DLD1 (cell line): Measurements from ENCODE around the gene KIF6.
"Not testable (repeated sequence)": the region's sequence is repeated elsewhere in the genome, so short reads cannot be mapped to it uniquely, and the experiment has no call there.

Experiments
- in situ Hi-C: cut with HindIII; loops from 2 replicates; pipeline ENCODE4 v1.10.0; 2017; ENCODE audit warnings: low sequenced_read_pairs

Gene KIF6

GRCh38 chr6:39723350-39723749 is 1.9 kb downstream of the KIF6 start:
- in situ Hi-C loops: not testable (repeated sequence)

- in situ Hi-C loops: no loop called here
Observed at GRCh38 chr6:39714802-39715201, 10.4 kb downstream of the KIF6 start.

- in situ Hi-C loops: no loop called here
Observed at GRCh38 chr6:39707962-39708683, 17.1 kb downstream of the KIF6 start.

- in situ Hi-C loops: no loop called here
Observed at GRCh38 chr6:39706819-39707335, 18.3 kb downstream of the KIF6 start.

- in situ Hi-C loops: no loop called here
Observed at GRCh38 chr6:39702265-39702664, 22.9 kb downstream of the KIF6 start.

- in situ Hi-C loops: no loop called here
Observed at GRCh38 chr6:39700362-39700761, 24.8 kb downstream of the KIF6 start.

- in situ Hi-C loops: no loop called here
Observed at GRCh38 chr6:39698789-39699188, 26.4 kb downstream of the KIF6 start.

GRCh38 chr6:39696986-39697788 is 28.0 kb downstream of the KIF6 start:
- in situ Hi-C loops: no loop called here

- in situ Hi-C loops: no loop called here
Observed at GRCh38 chr6:39695447-39695846, 29.8 kb downstream of the KIF6 start.

GRCh38 chr6:39693206-39693605 is 32.0 kb downstream of the KIF6 start:
- in situ Hi-C loops: no loop called here

- in situ Hi-C loops: no loop called here
Observed at GRCh38 chr6:39688494-39688893, 36.7 kb downstream of the KIF6 start.

GRCh38 chr6:39686976-39687375 is 38.2 kb downstream of the KIF6 start:
- in situ Hi-C loops: no loop called here

GRCh38 chr6:39685938-39686337 is 39.3 kb downstream of the KIF6 start:
- in situ Hi-C loops: no loop called here

GRCh38 chr6:39685489-39685826 is 39.8 kb downstream of the KIF6 start:
- in situ Hi-C loops: no loop called here

- in situ Hi-C loops: no loop called here
Observed at GRCh38 chr6:39684790-39685488, 40.3 kb downstream of the KIF6 start.

GRCh38 chr6:39681674-39682121 is 43.5 kb downstream of the KIF6 start:
- in situ Hi-C loops: no loop called here

GRCh38 chr6:39678914-39679313 is 46.3 kb downstream of the KIF6 start:
- in situ Hi-C loops: no loop called here

- in situ Hi-C loops: not testable (repeated sequence)
Observed at GRCh38 chr6:39677318-39677717, 47.9 kb downstream of the KIF6 start.

- in situ Hi-C loops: no loop called here
Observed at GRCh38 chr6:39670519-39670918, 54.7 kb downstream of the KIF6 start.

GRCh38 chr6:39669973-39670342 is 55.2 kb downstream of the KIF6 start:
- in situ Hi-C loops: no loop called here

- in situ Hi-C loops: no loop called here
Observed at GRCh38 chr6:39669207-39669972, 55.8 kb downstream of the KIF6 start.
